Thyroid gland (tissue), 4 donors: Measurements from ENCODE around the gene BANP.
"Not testable (repeated sequence)": the region's sequence is repeated elsewhere in the genome, so short reads cannot be mapped to it uniquely, and the experiment has no call there.

Experiments
- POLR2A ChIP-seq, 2 donors: fragments of 450-650 bp; IDR thresholded peaks; one replicate each; pipeline ENCODE4 v1.6.1; 2017; ENCODE audit warnings: antibody characterized with exemption in 2 of 2, mild to moderate bottlenecking in 2 of 2, moderate library complexity in 1 of 2
- TF ChIP-seq, protein P1 (sequence below), 6 experiments: fragments of 200-600 bp in 3 of 6; fragments of 450-650 bp in 3 of 6; sonication (generic) in 3 of 6; IDR thresholded peaks; one replicate each; pipeline ENCODE4 v1.5.1; 2016 to 2019; ENCODE audit warnings: antibody characterized with exemption in 6 of 6, mild to moderate bottlenecking in 2 of 6, inconsistent platforms in 1 of 6, moderate library complexity in 1 of 6

DNA sequence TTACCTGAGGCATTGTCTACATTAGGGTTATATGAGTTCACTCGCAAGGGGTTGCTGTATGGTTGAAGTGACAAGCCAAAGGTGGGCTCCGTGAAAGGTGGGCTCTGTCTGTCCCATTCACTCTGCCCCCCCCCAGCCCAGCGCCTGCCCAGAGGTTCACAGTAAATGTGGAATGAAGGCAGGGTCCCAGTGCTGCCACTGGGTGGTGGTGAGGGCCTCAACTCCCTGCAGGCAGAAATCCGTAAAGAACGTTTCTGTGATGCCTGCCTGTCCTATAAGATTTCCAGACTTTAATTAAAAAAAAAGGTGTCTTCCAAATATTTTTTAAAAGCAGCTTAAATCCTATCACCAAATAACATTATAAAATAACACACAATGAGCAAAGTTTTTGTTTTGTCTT is 46.3 kb upstream of the BANP start:
- TF ChIP-seq, protein P1, sequence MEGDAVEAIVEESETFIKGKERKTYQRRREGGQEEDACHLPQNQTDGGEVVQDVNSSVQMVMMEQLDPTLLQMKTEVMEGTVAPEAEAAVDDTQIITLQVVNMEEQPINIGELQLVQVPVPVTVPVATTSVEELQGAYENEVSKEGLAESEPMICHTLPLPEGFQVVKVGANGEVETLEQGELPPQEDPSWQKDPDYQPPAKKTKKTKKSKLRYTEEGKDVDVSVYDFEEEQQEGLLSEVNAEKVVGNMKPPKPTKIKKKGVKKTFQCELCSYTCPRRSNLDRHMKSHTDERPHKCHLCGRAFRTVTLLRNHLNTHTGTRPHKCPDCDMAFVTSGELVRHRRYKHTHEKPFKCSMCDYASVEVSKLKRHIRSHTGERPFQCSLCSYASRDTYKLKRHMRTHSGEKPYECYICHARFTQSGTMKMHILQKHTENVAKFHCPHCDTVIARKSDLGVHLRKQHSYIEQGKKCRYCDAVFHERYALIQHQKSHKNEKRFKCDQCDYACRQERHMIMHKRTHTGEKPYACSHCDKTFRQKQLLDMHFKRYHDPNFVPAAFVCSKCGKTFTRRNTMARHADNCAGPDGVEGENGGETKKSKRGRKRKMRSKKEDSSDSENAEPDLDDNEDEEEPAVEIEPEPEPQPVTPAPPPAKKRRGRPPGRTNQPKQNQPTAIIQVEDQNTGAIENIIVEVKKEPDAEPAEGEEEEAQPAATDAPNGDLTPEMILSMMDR (IDR thresholded peaks at IDR 0.05) = not testable (repeated sequence)
- not testable (repeated sequence) for TF ChIP-seq POLR2A (IDR thresholded peaks at IDR 0.05)
